Mesenchymal stem cell (in vitro differentiated cells and primary cell): ENCODE measurements around the gene SLC39A9.
"Not testable (repeated sequence)": the region's sequence is repeated elsewhere in the genome, so short reads cannot be mapped to it uniquely, and the experiment has no call there.

Experiments
- DNase-seq: peaks from one replicate; pipeline ENCODE4 v3.0.0-alpha.2; 2013
- H2AFZ ChIP-seq: one replicate; pipeline ENCODE4 v1.6.1; 2013; ENCODE audit warnings: low read depth, mild to moderate bottlenecking, control low read depth, inconsistent platforms, low read length, moderate library complexity
- H2AK5ac ChIP-seq: 2 replicates; pipeline ENCODE4 v1.6.1; 2013; ENCODE audit warnings: low read length, moderate library complexity, mild to moderate bottlenecking, inconsistent platforms; ENCODE audit not compliant: severe bottlenecking
- H2BK120ac ChIP-seq: one replicate; pipeline ENCODE4 v1.6.1; 2013; ENCODE audit warnings: low read depth, mild to moderate bottlenecking, inconsistent platforms, low read length, moderate library complexity
- H2BK12ac ChIP-seq, 2 experiments: one replicate each; pipeline ENCODE4 v1.6.1; 2013; ENCODE audit warnings: inconsistent platforms in 2 of 2, low read length in 2 of 2, mild to moderate bottlenecking in 2 of 2, moderate library complexity in 2 of 2, control low read depth in 1 of 2
- H2BK15ac ChIP-seq: one replicate; pipeline ENCODE4 v1.6.1; 2013; ENCODE audit warnings: mild to moderate bottlenecking, low read depth, inconsistent platforms; ENCODE audit not compliant: poor library complexity, severe bottlenecking
- H2BK5ac ChIP-seq: 2 replicates; pipeline ENCODE4 v1.6.1; 2013; ENCODE audit warnings: low read depth, mild to moderate bottlenecking, low read length, control low read depth, inconsistent platforms; ENCODE audit not compliant: poor library complexity, severe bottlenecking
- H3K14ac ChIP-seq, 2 experiments: one replicate each; pipeline ENCODE4 v1.6.1; 2013; ENCODE audit warnings: inconsistent platforms in 2 of 2, low read length in 2 of 2, control low read depth in 1 of 2, mild to moderate bottlenecking in 1 of 2, moderate library complexity in 1 of 2
- H3K18ac ChIP-seq, 2 experiments: one replicate each; pipeline ENCODE4 v1.6.1; 2013; ENCODE audit warnings: inconsistent platforms in 2 of 2, low read length in 2 of 2, control low read depth in 1 of 2, low read depth in 1 of 2, mild to moderate bottlenecking in 1 of 2
- H3K23ac ChIP-seq, 2 experiments: one replicate each; pipeline ENCODE4 v1.6.1; 2013; ENCODE audit warnings: inconsistent platforms in 2 of 2, low read length in 2 of 2, mild to moderate bottlenecking in 2 of 2, moderate library complexity in 2 of 2, control low read depth in 1 of 2
- H3K27ac ChIP-seq: 2 replicates; pipeline ENCODE4 v1.5.1; 2013; ENCODE audit warnings: mild to moderate bottlenecking, moderate library complexity, low read length, control low read depth, inconsistent platforms; ENCODE audit not compliant: poor library complexity, severe bottlenecking
- H3K27me3 ChIP-seq, 2 experiments: 2 replicates each; pipeline versions ENCODE4 v1.6.1 to v1.7.0; 2013; ENCODE audit warnings: low read length in 2 of 2, mild to moderate bottlenecking in 2 of 2, moderate library complexity in 2 of 2, control low read depth in 1 of 2, inconsistent platforms in 1 of 2; ENCODE audit not compliant: control insufficient read depth in 1 of 2, insufficient read depth in 1 of 2
- H3K36me3 ChIP-seq, 2 experiments: 2 replicates each; pipeline versions ENCODE4 v1.6.1 to v1.7.0; 2013; ENCODE audit warnings: low read length in 2 of 2, control low read depth in 1 of 2, inconsistent platforms in 1 of 2, low read depth in 1 of 2, mild to moderate bottlenecking in 1 of 2; ENCODE audit not compliant: insufficient read depth in 2 of 2, control insufficient read depth in 1 of 2
- H3K4ac ChIP-seq, 2 experiments: one replicate each; pipeline ENCODE4 v1.6.1; 2013; ENCODE audit warnings: inconsistent platforms in 2 of 2, low read length in 2 of 2, mild to moderate bottlenecking in 2 of 2, moderate library complexity in 2 of 2, control low read depth in 1 of 2, low read depth in 1 of 2
- H3K4me1 ChIP-seq: 2 replicates; pipeline ENCODE4 v1.6.1; 2013; ENCODE audit warnings: low read depth, low read length, control low read depth; ENCODE audit not compliant: control insufficient read depth, insufficient read depth
- H3K4me2 ChIP-seq: 2 replicates; pipeline ENCODE4 v1.6.1; 2013; ENCODE audit warnings: low read length, mild to moderate bottlenecking, inconsistent platforms; ENCODE audit not compliant: poor library complexity, severe bottlenecking
- H3K4me3 ChIP-seq, 2 experiments: 2 replicates each; pipeline versions ENCODE4 v1.5.1 to v1.7.0; 2013; ENCODE audit warnings: low read length in 2 of 2, mild to moderate bottlenecking in 2 of 2, control low read depth in 1 of 2, low read depth in 1 of 2; ENCODE audit not compliant: insufficient read depth in 1 of 2
- H3K79me1 ChIP-seq: replicated peaks from 2 replicates; pipeline ENCODE4 v1.6.1; 2013; ENCODE audit warnings: mild to moderate bottlenecking, control low read depth, low read length, inconsistent platforms; ENCODE audit not compliant: poor library complexity, severe bottlenecking
- H3K9ac ChIP-seq: 2 replicates; pipeline ENCODE4 v1.7.0; 2013; ENCODE audit warnings: mild to moderate bottlenecking, low read length, moderate library complexity
- H3K9me3 ChIP-seq: 2 replicates; pipeline ENCODE4 v1.7.0; 2013; ENCODE audit warnings: mild to moderate bottlenecking, low read length; ENCODE audit not compliant: control insufficient read depth
- H4K8ac ChIP-seq: one replicate; pipeline ENCODE4 v1.6.1; 2013; ENCODE audit warnings: inconsistent platforms, mild to moderate bottlenecking, low read length, moderate library complexity
- H4K91ac ChIP-seq: one replicate; pipeline ENCODE4 v1.6.1; 2013; ENCODE audit warnings: mild to moderate bottlenecking, low read length, inconsistent platforms
- WGBS: methylation state at CpG from one replicate; pipeline ENCODE4 v1.1.7; 2013; ENCODE audit warnings: mixed read lengths; 5-methylcytosine and 5-hydroxymethylcytosine counted together

SLC39A9 gene

DNA sequence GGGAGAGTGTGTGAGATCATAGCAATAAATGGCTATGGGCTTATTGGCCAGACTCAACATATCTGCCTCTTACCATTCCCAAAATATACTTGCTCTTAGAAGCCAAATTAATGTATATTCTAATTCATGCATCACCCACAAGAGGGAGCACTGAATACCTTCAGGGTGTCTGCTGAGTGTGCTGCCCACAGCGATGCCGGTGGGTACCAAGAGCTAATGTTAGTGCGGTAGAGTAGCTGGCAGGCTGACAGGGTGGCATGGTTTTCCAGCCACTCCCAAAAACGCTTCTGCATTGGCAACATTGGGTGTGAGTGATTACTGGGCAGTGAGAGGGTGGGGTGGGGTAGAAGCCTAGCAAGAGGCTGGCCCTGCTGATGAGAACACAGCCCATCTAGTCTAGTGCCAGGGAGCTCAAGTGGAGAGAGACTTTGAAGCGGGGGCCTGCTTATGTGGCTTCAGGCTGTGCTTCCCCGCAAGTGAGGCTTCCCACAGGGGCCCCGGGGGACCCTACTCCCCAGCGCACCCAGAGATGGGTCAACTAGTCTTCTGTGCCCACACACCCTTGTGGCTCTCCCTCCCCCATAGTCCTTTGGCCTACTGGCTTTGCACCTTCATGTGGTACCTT lies 76.8 kb downstream of the SLC39A9 start:
- peaks cover 3% of the 10 kb centered on the region for H3K4me1 ChIP-seq
- DNase-seq: peak; percentile 17
- WGBS: 76% methylated on average over 8 of the region's 8 CpGs

DNA sequence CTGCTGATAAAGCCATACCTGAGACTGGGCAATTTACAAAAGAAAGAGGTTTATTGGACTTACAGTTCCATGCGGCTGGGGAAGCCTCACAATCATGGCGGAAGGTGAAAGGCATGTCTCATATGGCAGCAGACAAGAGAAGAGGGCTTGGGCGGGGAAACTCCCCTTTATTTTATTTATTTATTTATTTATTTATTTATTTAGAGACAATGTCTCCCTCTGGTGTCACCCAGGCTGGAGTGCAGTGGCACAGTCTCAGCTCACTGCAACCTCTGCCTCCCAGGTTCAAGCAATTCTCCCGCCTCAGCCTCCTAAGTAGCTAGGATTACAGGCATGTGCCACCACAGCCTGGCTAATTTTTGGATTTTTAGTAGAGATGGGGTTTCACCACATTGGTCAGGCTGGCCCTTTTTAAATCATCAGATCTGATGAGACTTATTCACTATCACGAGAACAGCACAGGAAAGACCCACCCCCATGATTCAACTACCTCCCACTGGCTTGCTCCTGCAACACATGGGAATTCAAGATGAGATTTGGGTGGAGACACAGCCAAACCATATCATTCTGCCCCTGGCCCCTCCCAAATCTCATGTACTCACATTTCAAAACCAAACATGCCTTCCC lies 78.4 kb downstream of the SLC39A9 start:
- not testable (repeated sequence) for H3K4me3 ChIP-seq, H3K27ac ChIP-seq, H3K4ac ChIP-seq, H3K9ac ChIP-seq, H3K18ac ChIP-seq, H2BK120ac ChIP-seq, H3K23ac ChIP-seq, H2BK15ac ChIP-seq, H3K36me3 ChIP-seq, H2BK5ac ChIP-seq, H4K91ac ChIP-seq, H4K8ac ChIP-seq, H2AK5ac ChIP-seq, H3K9me3 ChIP-seq, H3K4me2 ChIP-seq, H3K4me1 ChIP-seq, H3K79me1 ChIP-seq, H2AFZ ChIP-seq, H2BK12ac ChIP-seq, H3K14ac ChIP-seq
- 94% methylated on average over 3 of the region's 5 CpGs for WGBS
- H3K27me3 ChIP-seq: peaks cover 1 to 12% of the 10 kb centered on the region in 2 experiments
- DNase-seq: peak; percentile 16

More for the DNA sequence above, 76.8 kb downstream of the SLC39A9 start:
- no peak overlapping the region for H3K9ac ChIP-seq
- no peak overlapping the region for H2AFZ ChIP-seq
- no peak overlapping the region for H3K27ac ChIP-seq
- peak overlapping the region in 1 of 2 experiments; percentile 21 for H2BK12ac ChIP-seq
- H3K14ac ChIP-seq: peak overlapping the region in 1 of 2 experiments; percentile 10
- no peak overlapping the region for H4K8ac ChIP-seq
- no peak overlapping the region for H2BK15ac ChIP-seq
- no peak overlapping the region for H4K91ac ChIP-seq
- H3K27me3 ChIP-seq: peaks cover 0 to 12% of the 10 kb centered on the region in 2 experiments
- H3K36me3 ChIP-seq: peaks cover 0 to 6% of the 10 kb centered on the region in 2 experiments
- no peak overlapping the region for H3K4me3 ChIP-seq
- H3K4ac ChIP-seq: no peak overlapping the region
- no peak overlapping the region for H3K23ac ChIP-seq
- no peaks in the 10 kb centered on the region for H3K9me3 ChIP-seq
- H2AK5ac ChIP-seq: no peak overlapping the region
- no peak overlapping the region for H2BK120ac ChIP-seq
- no peak overlapping the region for H3K4me2 ChIP-seq
- H2BK5ac ChIP-seq: no peak overlapping the region
- no peak overlapping the region for H3K18ac ChIP-seq
- H3K79me1 ChIP-seq: no peaks in the 10 kb centered on the region

DNA sequence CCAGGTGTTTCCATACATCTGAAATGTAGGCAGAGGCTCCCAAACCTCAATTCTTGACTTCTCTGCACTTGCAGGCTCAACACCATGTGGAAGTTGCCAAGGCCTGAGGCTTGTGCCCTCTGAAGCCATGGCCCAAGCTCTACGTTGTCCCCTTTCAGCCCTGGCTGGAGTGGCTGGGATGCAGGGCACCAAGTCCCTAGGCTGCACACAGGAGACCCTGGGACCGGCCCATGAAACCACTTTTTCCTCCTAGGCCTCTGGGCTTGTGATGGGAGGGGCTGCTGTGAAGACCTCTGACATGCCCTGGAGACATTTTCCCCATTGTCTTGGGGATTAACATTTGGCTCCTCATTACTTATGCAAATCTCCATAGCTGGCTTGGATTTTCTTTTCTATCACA lies 79.6 kb downstream of the SLC39A9 start:
- H3K4me3 ChIP-seq, H3K9ac ChIP-seq, H3K4ac ChIP-seq, H2AFZ ChIP-seq, DNase-seq, H3K14ac ChIP-seq, H3K79me1 ChIP-seq, H2BK120ac ChIP-seq, H4K8ac ChIP-seq, H3K4me1 ChIP-seq, H3K36me3 ChIP-seq, H4K91ac ChIP-seq, H3K27ac ChIP-seq, H2BK12ac ChIP-seq, H3K9me3 ChIP-seq, H2AK5ac ChIP-seq, H2BK15ac ChIP-seq, H3K18ac ChIP-seq, H2BK5ac ChIP-seq, H3K4me2 ChIP-seq, H3K23ac ChIP-seq: not testable (repeated sequence)
- WGBS: 81% methylated on average over 2 of the region's 2 CpGs
- H3K27me3 ChIP-seq: peaks cover 11 to 13% of the 10 kb centered on the region in 2 experiments

DNA sequence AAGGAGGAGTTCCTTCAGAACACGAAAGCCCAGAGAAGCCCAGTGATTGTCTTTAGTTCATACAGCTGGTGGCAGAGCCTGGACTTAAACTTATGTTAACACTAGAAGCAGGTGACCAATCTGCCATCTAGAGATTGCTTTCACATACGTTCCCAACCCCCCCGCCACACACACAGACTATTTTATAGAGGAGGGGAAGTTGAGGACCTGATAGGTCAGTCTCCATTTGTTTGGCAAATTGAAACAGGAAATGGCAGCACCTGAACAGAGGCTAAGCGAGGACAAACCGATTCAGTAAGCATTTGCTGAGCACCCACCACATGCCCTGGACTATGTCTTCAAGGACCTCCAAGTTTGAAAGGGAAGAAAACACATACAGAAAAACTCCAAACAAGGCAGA lies 81.2 kb downstream of the SLC39A9 start:
- no peak overlapping the region for H3K14ac ChIP-seq
- H3K9me3 ChIP-seq: no peaks in the 10 kb centered on the region
- H2BK120ac ChIP-seq: no peak overlapping the region
- H4K8ac ChIP-seq: no peak overlapping the region
- no peak overlapping the region for H2BK15ac ChIP-seq
- H2BK12ac ChIP-seq: no peak overlapping the region
- no peaks in the 10 kb centered on the region for H3K36me3 ChIP-seq
- peaks cover 18 to 26% of the 10 kb centered on the region in 2 experiments for H3K27me3 ChIP-seq
- no peaks in the 10 kb centered on the region for H3K79me1 ChIP-seq
- no peak overlapping the region for H2AFZ ChIP-seq
- no peak overlapping the region for H3K27ac ChIP-seq
- no peak overlapping the region for H3K4me3 ChIP-seq
- no peak overlapping the region for H2AK5ac ChIP-seq
- no peak overlapping the region for H2BK5ac ChIP-seq
- no peak overlapping the region for H3K4me2 ChIP-seq
- peaks cover 18% of the 10 kb centered on the region for H3K4me1 ChIP-seq
- H3K4ac ChIP-seq: no peak overlapping the region
- no peak overlapping the region for H3K18ac ChIP-seq
- DNase-seq: no peak
- H3K23ac ChIP-seq: no peak overlapping the region
- no peak overlapping the region for H3K9ac ChIP-seq
- H4K91ac ChIP-seq: no peak overlapping the region
- WGBS: 91% methylated on average over 5 of the region's 5 CpGs
